CD14-positive monocyte (primary cell): ENCODE data around the gene XRCC2. TPM values are rescaled to one million over a fixed set of nuclear protein-coding genes. Genes with fewer than 3 reads are reported as not detected.

ENCODE experiments used
- DNase-seq, 3 donors: peaks; one replicate each; pipeline ENCODE4 v3.0.0-alpha.2; 2011 to 2022
- H2AFZ ChIP-seq: 2 replicates; pipeline ENCODE4 v1.6.0; 2012; ENCODE audit warnings: mild to moderate bottlenecking, low read depth, low read length, inconsistent platforms; ENCODE audit not compliant: insufficient read depth, poor library complexity, severe bottlenecking
- H3K27ac ChIP-seq, 2 donors: 1 replicate in 1 of 2; 2 replicates in 1 of 2; pipeline ENCODE4 v1.5.1; 2012 to 2013; ENCODE audit warnings: low read length in 2 of 2, control low read depth in 1 of 2, inconsistent platforms in 1 of 2, low read depth in 1 of 2, mild to moderate bottlenecking in 1 of 2
- H3K27me3 ChIP-seq, 2 donors: one replicate each; pipeline versions ENCODE4 v1.6.0 to v1.6.1; 2011 to 2013; ENCODE audit warnings: low read length in 2 of 2; ENCODE audit not compliant: control insufficient read depth in 2 of 2, insufficient read depth in 2 of 2
- H3K36me3 ChIP-seq, 2 donors: replicated peaks in 1 of 2; 1 replicate in 1 of 2; 2 replicates in 1 of 2; pipeline versions ENCODE4 v1.5.1 to v1.6.1; 2012 to 2013; ENCODE audit warnings: low read length in 2 of 2, control low read depth in 1 of 2, inconsistent platforms in 1 of 2, mild to moderate bottlenecking in 1 of 2; ENCODE audit not compliant: insufficient read depth in 2 of 2, control insufficient read depth in 1 of 2
- H3K4me1 ChIP-seq, 2 donors: 1 replicate in 1 of 2; 2 replicates in 1 of 2; pipeline versions ENCODE4 v1.5.1 to v1.6.1; 2012 to 2013; ENCODE audit warnings: low read length in 2 of 2, control low read depth in 1 of 2, inconsistent platforms in 1 of 2, mild to moderate bottlenecking in 1 of 2, moderate library complexity in 1 of 2; ENCODE audit not compliant: insufficient read depth in 2 of 2, control insufficient read depth in 1 of 2
- H3K4me2 ChIP-seq: replicated peaks from 2 replicates; pipeline ENCODE3; 2012; ENCODE audit warnings: low read length, moderate library complexity, mild to moderate bottlenecking; ENCODE audit not compliant: poor library complexity, severe bottlenecking; ENCODE audit errors: extremely low read depth
- H3K4me3 ChIP-seq, 3 experiments: fragments of 200-600 bp in 1 of 3; sonication (generic) in 1 of 3; replicated peaks in 1 of 3; 1 replicate in 2 of 3; 2 replicates in 1 of 3; pipeline ENCODE4 v1.5.1; 2011 to 2013; ENCODE audit warnings: low read length in 3 of 3, mild to moderate bottlenecking in 3 of 3, control low read depth in 2 of 3, low read depth in 2 of 3, inconsistent platforms in 1 of 3, moderate library complexity in 1 of 3
- H3K79me2 ChIP-seq: 2 replicates; pipeline ENCODE4 v1.6.0; 2012; ENCODE audit warnings: mild to moderate bottlenecking, control low read depth, inconsistent platforms, low read length, moderate library complexity; ENCODE audit not compliant: insufficient read depth
- H3K9ac ChIP-seq: 2 replicates; pipeline ENCODE4 v1.6.0; 2017; ENCODE audit warnings: low read length, mild to moderate bottlenecking; ENCODE audit not compliant: insufficient read depth, poor library complexity, severe bottlenecking
- H3K9me3 ChIP-seq, 2 donors: replicated peaks in 1 of 2; 1 replicate in 1 of 2; 2 replicates in 1 of 2; pipeline versions ENCODE4 v1.5.1 to v1.6.1; 2012 to 2013; ENCODE audit warnings: low read length in 2 of 2, control low read depth in 1 of 2; ENCODE audit not compliant: control insufficient read depth in 1 of 2, insufficient read depth in 1 of 2
- H4K20me1 ChIP-seq: 2 replicates; pipeline ENCODE4 v1.6.0; 2012; ENCODE audit warnings: mild to moderate bottlenecking, low read length, control low read depth, moderate library complexity; ENCODE audit not compliant: insufficient read depth
- H3K27ac Mint-ChIP-seq, 7 donors: one replicate each; pipeline ENCODE4 v1.8.0; 2020; ENCODE audit warnings: mild to moderate bottlenecking in 7 of 7, mixed read lengths in 7 of 7, moderate library complexity in 6 of 7, inconsistent platforms in 2 of 7
- H3K27me3 Mint-ChIP-seq, 3 donors: one replicate each; pipeline ENCODE4 v1.8.0; 2021 to 2022; ENCODE audit warnings: low read depth in 3 of 3, mild to moderate bottlenecking in 3 of 3, mixed read lengths in 3 of 3, moderate library complexity in 3 of 3, inconsistent platforms in 1 of 3
- H3K36me3 Mint-ChIP-seq, 2 donors: one replicate each; pipeline ENCODE4 v1.8.0; 2020; ENCODE audit warnings: mixed read lengths in 2 of 2, inconsistent platforms in 1 of 2, mild to moderate bottlenecking in 1 of 2
- H3K4me1 Mint-ChIP-seq: one replicate; pipeline ENCODE4 v1.8.0; 2020; ENCODE audit warnings: mild to moderate bottlenecking, mixed read lengths
- H3K4me3 Mint-ChIP-seq, 2 donors: one replicate each; pipeline ENCODE4 v1.8.0; 2020; ENCODE audit warnings: mild to moderate bottlenecking in 2 of 2, mixed read lengths in 2 of 2, moderate library complexity in 1 of 2
- H3K9me3 Mint-ChIP-seq, 7 donors: one replicate each; pipeline ENCODE4 v1.8.0; 2020 to 2022; ENCODE audit warnings: mixed read lengths in 7 of 7, mild to moderate bottlenecking in 6 of 7, moderate library complexity in 6 of 7, inconsistent platforms in 2 of 7
- WGBS: methylation state at CpG from one replicate; pipeline ENCODE4 v1.1.5; 2013; ENCODE audit warnings: missing lambda C conversion rate; ENCODE audit not compliant: insufficient coverage; 5-methylcytosine and 5-hydroxymethylcytosine counted together
- intact Hi-C, 2 donors: fragments of 100-400 bp; cut with micrococcal nuclease; formaldehyde crosslinking; loops; one replicate each; pipeline versions ENCODE4 v1.15.0 to v1.15.1; 2023
- polyA plus RNA-seq, 3 donors: library from polyadenylated mRNA; depleted of rRNA in 1 of 3; unstranded in 2 of 3; stranded (reverse) in 1 of 3; fragments of 300-500 nt in 2 of 3; fragments of >200 nt in 1 of 3; fragmentation: Illumina TruSeq in 2 of 3; gene quantifications; 1 replicate in 2 of 3; 2 replicates in 1 of 3; pipeline ENCODE4 v1.2.3, GENCODE V29; 2012 to 2021
- TF ChIP-seq, protein P1 (sequence below): fragments of 200-600 bp; IDR thresholded peaks from one replicate; pipeline ENCODE4 v1.8.0; 2022; ENCODE audit warnings: antibody characterized with exemption, mild to moderate bottlenecking

XRCC2 gene
- polyA plus RNA-seq, 3 donors, result 0.03 to 0.05 TPM; not detected in 1

DNA sequence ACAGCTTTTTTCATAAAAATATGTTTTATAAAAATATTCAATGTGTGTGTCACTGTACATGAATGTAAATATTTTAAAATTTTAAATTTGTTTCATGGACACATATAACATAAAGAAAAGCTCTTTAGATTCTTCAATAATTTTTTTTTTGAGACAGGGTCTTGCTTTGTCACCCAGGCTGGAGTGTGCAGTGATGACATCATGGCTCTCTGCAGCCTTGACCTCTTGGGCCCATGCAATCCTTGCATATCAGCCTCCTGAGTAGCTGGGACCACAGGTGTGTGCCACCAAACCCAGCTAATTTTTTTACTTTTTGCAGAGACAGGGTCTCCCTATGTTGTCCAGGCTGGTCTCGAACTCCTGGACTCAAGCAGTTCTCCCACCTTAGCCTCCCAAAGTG lies 9.9 kb downstream of the XRCC2 start:
- H3K9ac ChIP-seq, result no peak overlapping the region
- no peak overlapping the region for H3K27ac ChIP-seq
- Mint-ChIP-seq H3K4me1 (peaks cover 20% of the 10 kb centered on the region), H3K27ac (no peak overlapping the region), H3K27me3 (peaks cover 0 to 1% (median 0%) of the 10 kb centered on the region in 3 donors), H3K9me3 (no peaks in the 10 kb centered on the region), H3K4me3 (no peak overlapping the region), H3K36me3 (peaks cover 0 to 7% of the 10 kb centered on the region in 2 donors)
- intact Hi-C loops, result no loop called here
- H3K4me2 ChIP-seq, result no peak overlapping the region
- no peaks in the 10 kb centered on the region for H3K9me3 ChIP-seq
- TF ChIP-seq, protein P1, sequence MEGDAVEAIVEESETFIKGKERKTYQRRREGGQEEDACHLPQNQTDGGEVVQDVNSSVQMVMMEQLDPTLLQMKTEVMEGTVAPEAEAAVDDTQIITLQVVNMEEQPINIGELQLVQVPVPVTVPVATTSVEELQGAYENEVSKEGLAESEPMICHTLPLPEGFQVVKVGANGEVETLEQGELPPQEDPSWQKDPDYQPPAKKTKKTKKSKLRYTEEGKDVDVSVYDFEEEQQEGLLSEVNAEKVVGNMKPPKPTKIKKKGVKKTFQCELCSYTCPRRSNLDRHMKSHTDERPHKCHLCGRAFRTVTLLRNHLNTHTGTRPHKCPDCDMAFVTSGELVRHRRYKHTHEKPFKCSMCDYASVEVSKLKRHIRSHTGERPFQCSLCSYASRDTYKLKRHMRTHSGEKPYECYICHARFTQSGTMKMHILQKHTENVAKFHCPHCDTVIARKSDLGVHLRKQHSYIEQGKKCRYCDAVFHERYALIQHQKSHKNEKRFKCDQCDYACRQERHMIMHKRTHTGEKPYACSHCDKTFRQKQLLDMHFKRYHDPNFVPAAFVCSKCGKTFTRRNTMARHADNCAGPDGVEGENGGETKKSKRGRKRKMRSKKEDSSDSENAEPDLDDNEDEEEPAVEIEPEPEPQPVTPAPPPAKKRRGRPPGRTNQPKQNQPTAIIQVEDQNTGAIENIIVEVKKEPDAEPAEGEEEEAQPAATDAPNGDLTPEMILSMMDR, result no peak
- H3K36me3 ChIP-seq, result no peaks in the 10 kb centered on the region
- 100% methylated on average over 1 of the region's 1 CpG for WGBS
- no peaks in the 10 kb centered on the region for H4K20me1 ChIP-seq
- no peak overlapping the region for H2AFZ ChIP-seq
- no peak overlapping the region for H3K4me3 ChIP-seq
- DNase-seq, result no peak
- peaks cover 14 to 16% of the 10 kb centered on the region in 2 donors for H3K4me1 ChIP-seq
- peaks cover 43% of the 10 kb centered on the region for H3K79me2 ChIP-seq
- H3K27me3 ChIP-seq, result no peaks in the 10 kb centered on the region

DNA sequence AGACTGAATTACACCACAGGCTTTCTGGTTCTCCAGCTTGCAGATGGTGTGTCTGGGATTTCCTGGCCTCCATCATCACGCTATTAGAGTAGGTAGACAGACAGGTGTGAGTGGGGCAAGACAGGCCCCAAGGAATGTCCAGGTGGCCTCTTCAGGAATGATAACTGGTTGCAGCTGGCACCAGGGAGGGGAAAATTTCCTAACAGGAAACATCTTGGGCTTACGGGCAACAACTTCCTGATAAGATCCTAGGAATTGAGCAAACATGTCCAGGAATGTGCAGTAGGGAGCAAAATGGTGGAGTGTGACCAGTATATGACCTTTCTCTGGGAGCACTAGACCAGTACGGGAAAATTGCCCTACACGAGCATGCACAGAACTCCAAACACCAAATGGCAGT lies 11.3 kb downstream of the XRCC2 start:
- no peak overlapping the region for H3K4me3 Mint-ChIP-seq
- no peak overlapping the region for H2AFZ ChIP-seq
- H3K27me3 Mint-ChIP-seq, result peaks cover 0 to 1% (median 0%) of the 10 kb centered on the region in 3 donors
- H3K79me2 ChIP-seq, result peaks cover 30% of the 10 kb centered on the region
- H3K4me1 Mint-ChIP-seq, result peaks cover 20% of the 10 kb centered on the region
- peaks cover 2 to 16% of the 10 kb centered on the region in 2 donors for H3K36me3 Mint-ChIP-seq
- H3K9me3 ChIP-seq, result no peaks in the 10 kb centered on the region
- WGBS, result 60% methylated on average over 2 of the region's 4 CpGs
- TF ChIP-seq, protein P1, result no peak
- H3K27me3 ChIP-seq, result no peaks in the 10 kb centered on the region
- H3K4me1 ChIP-seq, result peaks cover 14 to 16% of the 10 kb centered on the region in 2 donors
- H3K4me2 ChIP-seq, result no peak overlapping the region
- H4K20me1 ChIP-seq, result no peaks in the 10 kb centered on the region
- intact Hi-C loops, result no loop called here
- no peaks in the 10 kb centered on the region for H3K9me3 Mint-ChIP-seq
- H3K27ac Mint-ChIP-seq, result peak overlapping the region in 3 of 7 donors; percentile 8 to 61 (median 60)
- H3K36me3 ChIP-seq, result peaks cover 0 to under 1% of the 10 kb centered on the region in 2 donors
- DNase-seq, result no peak
- H3K27ac ChIP-seq, result no peak overlapping the region
- H3K4me3 ChIP-seq, result no peak overlapping the region
- no peak overlapping the region for H3K9ac ChIP-seq
